ENCODE results near the gene KIAA1958. TPM values are rescaled to one million over a fixed set of nuclear protein-coding genes. Genes with fewer than 3 reads are reported as not detected.
"Not testable (repeated sequence)": the region's sequence is repeated elsewhere in the genome, so short reads cannot be mapped to it uniquely, and the experiment has no call there.

The KIAA1958 gene
- total RNA-seq, 2 experiments from 2014 or later, result 6.7 to 7.6 TPM

DNA sequence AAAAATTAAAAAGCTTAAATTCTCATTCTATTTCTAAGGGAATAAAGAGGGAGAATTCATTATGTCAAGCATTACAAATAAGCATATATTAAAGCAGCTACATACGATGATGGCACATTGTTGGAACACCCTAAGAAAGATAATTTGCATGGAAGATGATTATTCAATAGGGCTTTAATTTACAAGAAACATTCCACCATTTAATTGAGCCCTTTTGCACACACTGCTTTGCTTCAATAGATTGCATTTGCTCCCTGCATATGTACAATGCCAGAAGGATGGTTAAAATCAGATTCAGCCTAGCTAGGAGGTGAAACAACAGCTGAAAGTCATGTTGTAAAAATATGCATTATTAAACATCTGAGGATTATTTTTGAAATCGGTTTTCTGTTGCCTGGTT lies 21.8 kb downstream of the KIAA1958 start:
- H3K36me3 Mint-ChIP-seq (ENCODE audit: low read depth), result no peaks in the 10 kb centered on the region
- H3K27me3 Mint-ChIP-seq (ENCODE audit: low read depth), result no peaks in the 10 kb centered on the region
- no peak overlapping the region for H3K4me3 Mint-ChIP-seq
- no peak overlapping the region for H3K27ac Mint-ChIP-seq
- H3K9me3 Mint-ChIP-seq, result no peaks in the 10 kb centered on the region
- DNase-seq, result no peak
- H3K4me1 Mint-ChIP-seq (ENCODE audit: low read depth), result no peaks in the 10 kb centered on the region
- intact Hi-C loops (cut with micrococcal nuclease), result no loop called here
- CTCF ChIA-PET, result no interaction called here

DNA sequence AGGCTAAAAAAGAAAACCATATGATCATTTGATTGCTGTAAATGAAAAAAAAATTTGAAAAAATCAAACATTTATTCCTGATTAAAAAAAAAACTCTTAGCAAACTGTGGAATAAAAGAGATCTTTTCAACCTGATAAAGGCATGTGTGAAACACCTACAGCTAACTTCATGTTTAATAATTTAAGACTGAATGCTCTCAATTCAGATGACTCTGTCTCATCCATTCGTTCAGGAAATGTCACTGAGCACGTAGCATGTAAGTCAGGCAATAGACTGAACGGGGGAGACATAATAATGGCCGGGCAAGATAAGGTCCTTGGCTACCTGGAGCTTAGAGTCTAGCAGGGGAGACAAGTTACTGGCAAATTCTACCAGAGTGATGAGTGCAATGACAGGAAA lies 25.8 kb downstream of the KIAA1958 start:
- H3K4me3 Mint-ChIP-seq; H3K36me3 Mint-ChIP-seq (ENCODE audit: low read depth); H3K27me3 Mint-ChIP-seq (ENCODE audit: low read depth); intact Hi-C loops (cut with micrococcal nuclease); CTCF ChIA-PET; DNase-seq; H3K9me3 Mint-ChIP-seq; H3K27ac Mint-ChIP-seq; H3K4me1 Mint-ChIP-seq (ENCODE audit: low read depth): not testable (repeated sequence)

DNA sequence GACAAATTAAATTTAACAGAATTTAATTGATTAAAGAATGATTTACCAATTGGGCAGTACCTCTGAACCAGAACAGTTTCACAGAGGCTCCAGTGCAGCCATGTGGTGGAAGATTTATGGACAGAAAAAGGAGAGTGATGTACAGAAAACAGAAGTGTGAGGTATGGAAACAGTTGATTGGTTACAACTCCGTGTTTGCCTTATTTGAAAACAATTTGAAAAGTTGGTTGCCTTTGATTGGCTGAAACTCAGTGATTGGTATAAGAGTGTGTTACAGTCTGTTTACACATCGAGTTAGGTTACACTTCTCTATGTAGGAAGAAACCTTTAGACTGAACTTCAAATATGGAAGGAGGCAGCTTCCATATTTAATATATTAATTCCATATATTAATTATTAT lies 30.1 kb downstream of the KIAA1958 start:
- CTCF ChIA-PET, result no interaction called here

DNA sequence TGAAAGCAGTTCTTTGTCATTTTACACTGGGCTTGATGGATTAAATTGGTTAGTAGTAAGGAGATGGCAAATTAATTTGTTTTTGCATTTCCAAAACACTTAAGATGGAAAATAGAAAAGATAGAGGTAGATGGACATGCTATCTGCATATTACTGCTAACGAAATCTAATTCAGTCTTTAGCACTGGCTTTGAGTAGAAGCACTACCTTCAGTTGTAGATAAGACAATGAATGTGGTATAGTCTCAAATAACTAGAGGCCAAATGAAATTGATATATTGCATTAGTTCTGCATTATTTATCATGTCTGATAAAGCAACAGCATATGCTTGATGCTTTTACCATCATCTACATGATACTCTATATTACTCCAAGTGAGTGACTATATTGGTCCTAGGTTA lies 33.4 kb downstream of the KIAA1958 start:
- Mint-ChIP-seq H3K36me3 (ENCODE audit: low read depth) (no peaks in the 10 kb centered on the region), H3K4me3 (no peak overlapping the region), H3K27me3 (ENCODE audit: low read depth) (no peaks in the 10 kb centered on the region), H3K9me3 (no peaks in the 10 kb centered on the region), H3K27ac (no peak overlapping the region), H3K4me1 (ENCODE audit: low read depth) (no peaks in the 10 kb centered on the region)
- no peak for DNase-seq
- intact Hi-C loops (cut with micrococcal nuclease), result no loop called here
- CTCF ChIA-PET, result no interaction called here

More for the DNA sequence above, 30.1 kb downstream of the KIAA1958 start:
- H3K9me3 Mint-ChIP-seq, result no peaks in the 10 kb centered on the region
- DNase-seq, result no peak
- no peak overlapping the region for H3K4me3 Mint-ChIP-seq
- intact Hi-C loops (cut with micrococcal nuclease), result no loop called here
- H3K27ac Mint-ChIP-seq, result no peak overlapping the region
- no peaks in the 10 kb centered on the region for H3K4me1 Mint-ChIP-seq (ENCODE audit: low read depth)
- no peaks in the 10 kb centered on the region for H3K36me3 Mint-ChIP-seq (ENCODE audit: low read depth)
- H3K27me3 Mint-ChIP-seq (ENCODE audit: low read depth), result no peaks in the 10 kb centered on the region

DNA sequence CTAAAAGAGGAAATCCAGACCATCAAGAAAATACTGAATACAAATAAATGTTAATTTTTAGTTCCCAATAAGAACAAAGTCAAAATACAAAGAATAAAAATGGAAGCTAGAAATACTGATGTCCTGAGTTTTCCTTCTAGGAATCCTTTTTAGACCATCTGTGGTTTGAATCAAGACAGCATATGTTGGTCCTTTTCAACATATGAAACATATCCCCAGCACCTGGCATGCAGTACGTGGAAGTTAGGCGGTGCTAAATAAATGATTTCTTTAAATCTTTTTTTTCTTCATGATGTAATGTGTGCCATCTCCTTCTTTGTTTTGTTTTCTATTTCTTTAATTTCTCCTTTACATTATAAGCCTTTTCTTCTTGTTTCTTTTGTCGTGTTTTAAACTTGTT lies 34.0 kb downstream of the KIAA1958 start:
- no peaks in the 10 kb centered on the region for H3K36me3 Mint-ChIP-seq (ENCODE audit: low read depth)
- H3K9me3 Mint-ChIP-seq, result no peaks in the 10 kb centered on the region
- H3K4me3 Mint-ChIP-seq, result no peak overlapping the region
- H3K4me1 Mint-ChIP-seq (ENCODE audit: low read depth), result no peaks in the 10 kb centered on the region
- no peak for DNase-seq
- no peaks in the 10 kb centered on the region for H3K27me3 Mint-ChIP-seq (ENCODE audit: low read depth)
- CTCF ChIA-PET, result no interaction called here
- no peak overlapping the region for H3K27ac Mint-ChIP-seq
- intact Hi-C loops (cut with micrococcal nuclease), result no loop called here

DNA sequence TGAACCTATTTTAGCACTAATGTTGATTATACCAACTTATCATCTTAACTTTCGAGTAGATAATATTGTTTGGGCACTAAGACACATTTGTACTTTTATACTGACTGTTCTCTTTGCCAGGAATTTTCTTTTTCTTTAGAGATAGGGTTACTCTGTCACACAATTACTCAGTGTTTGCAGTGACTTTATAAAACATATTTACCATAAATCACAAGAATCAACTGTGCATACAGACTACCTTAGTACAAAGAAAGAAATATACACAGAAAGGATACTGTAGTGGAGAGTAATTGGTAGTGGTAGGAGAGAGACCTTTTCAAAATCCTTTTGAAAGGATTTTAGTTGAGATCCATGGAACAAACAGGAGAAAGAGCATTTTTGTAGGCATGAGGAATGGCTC lies 40.3 kb downstream of the KIAA1958 start:
- intact Hi-C loops (cut with micrococcal nuclease), result no loop called here
- H3K4me3 Mint-ChIP-seq, result no peak overlapping the region
- H3K36me3 Mint-ChIP-seq (ENCODE audit: low read depth), result no peaks in the 10 kb centered on the region
- no peaks in the 10 kb centered on the region for H3K27me3 Mint-ChIP-seq (ENCODE audit: low read depth)
- H3K9me3 Mint-ChIP-seq, result no peaks in the 10 kb centered on the region
- H3K4me1 Mint-ChIP-seq (ENCODE audit: low read depth), result no peaks in the 10 kb centered on the region
- CTCF ChIA-PET, result interaction anchor here (0.7 kb wide), 1 partner anchor 213 kb away, joined by 3 read pairs; no protein-coding TSS in a partner anchor
- no peak for DNase-seq
- H3K27ac Mint-ChIP-seq, result no peak overlapping the region

DNA sequence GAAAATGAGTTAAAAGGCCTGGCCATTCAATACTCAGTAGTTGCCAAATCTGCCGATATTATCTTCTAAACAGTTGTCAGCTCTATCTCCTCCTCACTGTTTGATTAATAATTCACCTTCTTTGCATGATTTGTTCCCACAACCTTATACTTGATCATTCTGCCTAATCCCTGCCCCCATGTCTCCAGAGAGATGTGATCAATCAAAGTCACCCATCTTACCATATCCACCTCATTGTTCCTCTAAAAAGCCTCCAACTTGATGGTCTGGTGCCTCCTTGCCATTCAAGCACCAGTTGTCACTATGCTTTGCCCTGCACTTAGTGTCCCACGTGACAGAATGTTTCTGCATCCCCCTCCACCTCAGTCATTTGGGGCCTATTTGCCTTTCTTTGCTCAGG lies 41.3 kb downstream of the KIAA1958 start:
- H3K9me3 Mint-ChIP-seq, result no peaks in the 10 kb centered on the region
- no peaks in the 10 kb centered on the region for H3K36me3 Mint-ChIP-seq (ENCODE audit: low read depth)
- DNase-seq, result no peak
- H3K4me1 Mint-ChIP-seq (ENCODE audit: low read depth), result no peaks in the 10 kb centered on the region
- intact Hi-C loops (cut with micrococcal nuclease), result no loop called here
- no peak overlapping the region for H3K4me3 Mint-ChIP-seq
- CTCF ChIA-PET, result interaction anchor here (0.6 to 0.7 kb wide), 2 partner anchors 189 to 212 kb away, joined by 3 to 4 read pairs; no protein-coding TSS in a partner anchor
- H3K27me3 Mint-ChIP-seq (ENCODE audit: low read depth), result no peaks in the 10 kb centered on the region
- no peak overlapping the region for H3K27ac Mint-ChIP-seq

DNA sequence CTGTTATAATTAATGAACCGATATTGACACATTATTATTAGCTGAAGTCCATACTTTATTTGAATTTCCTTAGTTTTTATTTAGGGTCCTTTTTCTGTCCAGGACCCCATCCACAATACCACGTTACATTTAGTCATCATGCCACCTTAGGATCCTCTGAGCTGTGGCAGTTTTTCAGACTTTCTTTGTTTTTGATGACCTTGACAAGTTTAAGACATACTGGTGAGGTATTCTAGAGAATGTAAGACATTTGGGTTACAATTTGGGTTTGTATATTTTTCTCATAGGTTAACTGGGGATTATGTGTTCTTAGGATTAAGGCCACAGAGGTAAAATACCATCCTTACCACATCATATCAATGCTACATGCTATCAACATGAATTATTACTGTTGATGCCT lies 42.7 kb downstream of the KIAA1958 start:
- peaks cover 2% of the 10 kb centered on the region for H3K4me1 Mint-ChIP-seq (ENCODE audit: low read depth)
- H3K9me3 Mint-ChIP-seq, result no peaks in the 10 kb centered on the region
- intact Hi-C loops (cut with micrococcal nuclease), result no loop called here
- H3K4me3 Mint-ChIP-seq, result no peak overlapping the region
- DNase-seq, result no peak
- no peaks in the 10 kb centered on the region for H3K36me3 Mint-ChIP-seq (ENCODE audit: low read depth)
- CTCF ChIA-PET, result no interaction called here
- H3K27ac Mint-ChIP-seq, result no peak overlapping the region
- H3K27me3 Mint-ChIP-seq (ENCODE audit: low read depth), result no peaks in the 10 kb centered on the region

DNA sequence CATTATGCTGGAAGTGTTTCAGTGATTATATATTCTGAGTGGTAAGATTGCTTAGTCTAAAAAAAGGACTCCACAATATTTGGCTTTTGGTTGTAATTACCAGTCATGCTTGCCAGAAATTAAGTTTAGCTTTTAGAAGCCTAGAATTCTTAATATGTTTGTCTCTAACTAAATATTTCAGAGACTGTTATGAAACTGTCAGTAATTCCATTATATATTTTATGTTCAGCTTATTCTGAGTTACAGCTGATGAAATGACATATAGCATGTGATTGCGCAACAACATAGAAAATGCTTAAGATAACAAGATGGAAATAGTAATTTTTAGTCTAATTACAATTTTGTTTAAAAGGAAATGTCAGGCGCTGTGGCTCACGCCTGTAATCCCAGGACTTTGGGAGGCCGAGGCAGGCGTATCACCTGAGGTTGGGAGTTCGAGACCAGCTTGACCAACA lies 44.2 kb downstream of the KIAA1958 start:
- H3K36me3 Mint-ChIP-seq (ENCODE audit: low read depth), result no peaks in the 10 kb centered on the region
- intact Hi-C loops (cut with micrococcal nuclease), result no loop called here
- no peak for DNase-seq
- peaks cover 4% of the 10 kb centered on the region for H3K4me1 Mint-ChIP-seq (ENCODE audit: low read depth)
- H3K27ac Mint-ChIP-seq, result no peak overlapping the region
- no peaks in the 10 kb centered on the region for H3K27me3 Mint-ChIP-seq (ENCODE audit: low read depth)
- no peak overlapping the region for H3K4me3 Mint-ChIP-seq
- H3K9me3 Mint-ChIP-seq, result no peaks in the 10 kb centered on the region
- CTCF ChIA-PET, result no interaction called here

DNA sequence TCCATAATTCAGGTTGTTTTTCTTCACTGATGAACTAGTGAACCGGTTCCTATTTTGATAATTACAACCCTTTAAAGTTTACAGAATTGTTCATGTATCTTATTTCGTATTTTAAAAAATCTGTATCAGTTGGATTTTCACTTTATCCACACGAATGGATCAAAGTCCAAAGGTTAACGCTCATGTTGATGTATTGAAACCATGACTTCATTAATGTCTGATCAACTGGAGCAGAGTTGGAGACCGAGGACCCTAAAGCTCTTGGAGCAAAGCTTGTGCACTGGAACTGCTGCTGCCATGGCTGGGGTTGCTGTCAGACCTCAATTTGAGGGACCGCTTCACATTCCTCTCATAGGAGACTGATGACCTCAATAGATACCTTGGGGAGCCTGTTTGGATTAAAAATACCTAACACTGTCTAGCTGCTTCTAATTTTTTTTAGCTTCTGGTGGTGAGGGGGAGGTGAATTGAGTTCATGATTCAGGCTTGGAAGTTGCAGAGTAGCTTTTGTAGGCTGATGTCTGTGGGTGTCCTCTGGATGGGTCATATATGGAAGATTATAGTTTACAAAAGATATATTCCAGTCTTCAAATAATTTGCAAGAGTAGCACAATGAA lies 45.1 kb downstream of the KIAA1958 start:
- DNase-seq, result no peak
- H3K27ac Mint-ChIP-seq, result no peak overlapping the region
- H3K4me1 Mint-ChIP-seq (ENCODE audit: low read depth), result peaks cover 4% of the 10 kb centered on the region
- no peaks in the 10 kb centered on the region for H3K27me3 Mint-ChIP-seq (ENCODE audit: low read depth)
- H3K4me3 Mint-ChIP-seq, result no peak overlapping the region
- intact Hi-C loops (cut with micrococcal nuclease), result no loop called here
- no peaks in the 10 kb centered on the region for H3K9me3 Mint-ChIP-seq
- H3K36me3 Mint-ChIP-seq (ENCODE audit: low read depth), result no peaks in the 10 kb centered on the region
- CTCF ChIA-PET, result no interaction called here

DNA sequence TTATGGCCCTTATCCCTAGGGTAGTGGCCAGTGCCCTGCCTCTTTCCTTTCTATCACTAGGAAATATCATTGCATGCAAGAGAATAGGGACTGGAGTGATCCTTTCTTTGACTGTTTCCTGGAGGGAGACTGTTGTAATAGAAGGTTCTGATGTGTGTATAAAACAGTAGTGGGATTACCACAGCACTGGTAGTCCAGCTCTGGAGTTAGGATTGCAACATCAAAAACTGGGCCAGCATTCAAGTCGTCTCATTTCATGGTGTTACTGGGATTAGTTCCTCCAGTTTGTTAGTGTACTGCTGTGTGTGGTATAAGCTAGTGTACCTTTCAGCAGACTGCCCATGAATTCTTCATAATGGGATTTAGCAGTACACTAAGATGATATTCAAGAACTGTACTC lies 45.8 kb downstream of the KIAA1958 start:
- Mint-ChIP-seq H3K27me3 (ENCODE audit: low read depth) (no peaks in the 10 kb centered on the region), H3K36me3 (ENCODE audit: low read depth) (no peaks in the 10 kb centered on the region), H3K4me3 (no peak overlapping the region), H3K27ac (no peak overlapping the region), H3K9me3 (no peaks in the 10 kb centered on the region), H3K4me1 (ENCODE audit: low read depth) (peaks cover 4% of the 10 kb centered on the region)
- no peak for DNase-seq
- CTCF ChIA-PET, result no interaction called here
- intact Hi-C loops (cut with micrococcal nuclease), result no loop called here

DNA sequence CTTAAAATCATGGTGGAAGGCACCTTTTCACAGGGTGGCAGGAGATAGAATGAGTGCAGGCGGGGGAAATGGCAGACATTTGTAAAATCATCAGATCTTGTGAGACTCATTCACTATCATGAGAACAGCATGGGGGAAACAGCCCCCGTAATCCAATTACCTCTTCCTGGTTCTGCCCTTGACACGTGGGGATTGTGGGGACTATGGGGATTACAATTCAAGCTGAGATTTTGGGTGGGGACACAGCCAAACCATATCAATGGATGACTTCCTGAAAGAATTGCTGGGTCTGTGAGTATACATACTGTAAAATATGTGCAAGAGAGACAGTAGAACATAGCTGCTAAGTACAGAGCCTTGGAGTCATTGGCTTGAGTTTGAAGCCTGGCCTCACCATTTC lies 47.0 kb downstream of the KIAA1958 start:
- Mint-ChIP-seq H3K27ac (no peak overlapping the region), H3K27me3 (ENCODE audit: low read depth) (no peaks in the 10 kb centered on the region), H3K4me3 (no peak overlapping the region), H3K9me3 (no peaks in the 10 kb centered on the region), H3K4me1 (ENCODE audit: low read depth) (peaks cover 4% of the 10 kb centered on the region), H3K36me3 (ENCODE audit: low read depth) (no peaks in the 10 kb centered on the region)
- CTCF ChIA-PET, result no interaction called here
- intact Hi-C loops (cut with micrococcal nuclease), result no loop called here
- DNase-seq, result no peak

DNA sequence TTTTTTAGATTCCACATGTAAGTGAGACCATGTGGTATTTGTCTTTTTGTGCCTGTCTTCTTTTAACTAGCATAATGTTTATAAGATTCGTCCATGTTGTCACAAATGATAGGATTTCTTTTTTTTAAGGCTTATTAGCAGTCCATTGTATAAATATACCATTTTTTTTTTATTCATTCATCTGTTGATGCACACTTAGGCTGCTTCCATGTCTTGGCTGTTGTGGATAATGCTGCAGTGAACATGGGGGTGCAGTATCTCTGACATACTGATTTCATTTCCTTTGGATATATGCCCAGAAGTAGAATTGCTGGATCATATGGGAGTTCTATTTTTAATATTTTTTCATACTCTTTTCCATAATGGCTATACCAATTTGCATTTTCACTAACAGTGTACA lies 48.7 kb downstream of the KIAA1958 start:
- H3K9me3 Mint-ChIP-seq, result no peaks in the 10 kb centered on the region
- intact Hi-C loops (cut with micrococcal nuclease), result no loop called here

More for the DNA sequence above, 48.7 kb downstream of the KIAA1958 start:
- H3K36me3 Mint-ChIP-seq (ENCODE audit: low read depth), result no peaks in the 10 kb centered on the region
- H3K4me1 Mint-ChIP-seq (ENCODE audit: low read depth), result peaks cover 4% of the 10 kb centered on the region
- DNase-seq, result no peak
- no peak overlapping the region for H3K27ac Mint-ChIP-seq
- CTCF ChIA-PET, result no interaction called here
- H3K4me3 Mint-ChIP-seq, result no peak overlapping the region
- no peaks in the 10 kb centered on the region for H3K27me3 Mint-ChIP-seq (ENCODE audit: low read depth)

Measured in activated naive CD4-positive, alpha-beta T cell treated with anti-CD3 and anti-CD28 coated beads for 36 hours (primary cell).